22Rv1 (cell line): ENCODE measurements around the gene ZNF174.

Experiments
- H3K27ac ChIP-seq: fragments of 450-650 bp; 2 replicates; pipeline ENCODE4 v1.5.1; 2017
- CTCF ChIP-seq: fragments of 450-650 bp; IDR thresholded peaks from 2 replicates; pipeline ENCODE4 v1.5.1; 2017; ENCODE audit warnings: mild to moderate bottlenecking
- ZFX ChIP-seq: fragments of 450-650 bp; IDR thresholded peaks from 2 replicates; pipeline ENCODE4 v1.6.1; 2017; ENCODE audit warnings: antibody characterized with exemption, borderline replicate concordance

ZNF174 gene

GRCh38 chr16:3443108-3444031, 42.4 kb downstream of the ZNF174 start, which contains the start of the genes NAA60 and ZNF597:
Gene NAA60, plus strand, starts transcription at chr16:3443680. Its CDS starts 32,548 bp downstream, at chr16:3476228.
Gene ZNF597, minus strand, starts transcription at chr16:3443504. Its CDS starts 351 bp downstream, at chr16:3443153.
- peak within 1 kb of the TSS; percentile 63 for H3K27ac ChIP-seq
- no peak for TF ChIP-seq CTCF
- no peak for TF ChIP-seq ZFX

GRCh38 chr16:3444032-3444388, 43.0 kb downstream of the ZNF174 start:
- TF ChIP-seq ZFX (no peak), CTCF (no peak)

GRCh38 chr16:3454093-3454492, 53.1 kb downstream of the ZNF174 start:
- no peak overlapping the region for H3K27ac ChIP-seq
- no peak for TF ChIP-seq ZFX
- no peak for TF ChIP-seq CTCF

More at GRCh38 chr16:3444032-3444388, 43.0 kb downstream of the ZNF174 start:
- peak overlapping the region; percentile 63 for H3K27ac ChIP-seq

GRCh38 chr16:3454631-3455147, 53.7 kb downstream of the ZNF174 start:
- TF ChIP-seq CTCF (no peak), ZFX (no peak)

GRCh38 chr16:3457434-3458252, 56.6 kb downstream of the ZNF174 start:
- TF ChIP-seq ZFX = no peak
- peak; percentile 73 for TF ChIP-seq CTCF

More at GRCh38 chr16:3454631-3455147, 53.7 kb downstream of the ZNF174 start:
- H3K27ac ChIP-seq = no peak overlapping the region

GRCh38 chr16:3458278-3458851, 57.4 kb downstream of the ZNF174 start:
- no peak for TF ChIP-seq ZFX
- TF ChIP-seq CTCF = no peak; the same call in 1 of the 2 replicates
- H3K27ac ChIP-seq = peak overlapping the region; percentile 98

More at GRCh38 chr16:3457434-3458252, 56.6 kb downstream of the ZNF174 start:
- H3K27ac ChIP-seq = peak overlapping the region; percentile 98
